ENCODE results near the gene SCT. TPM values are rescaled to one million over a fixed set of nuclear protein-coding genes. Genes with fewer than 3 reads are reported as not detected.
A peak's percentile ranks its signal among the peaks of the same experiment; 100 is the strongest.

The SCT gene
- total RNA-seq, 2 experiments from 2014 or later, result not detected

DNA sequence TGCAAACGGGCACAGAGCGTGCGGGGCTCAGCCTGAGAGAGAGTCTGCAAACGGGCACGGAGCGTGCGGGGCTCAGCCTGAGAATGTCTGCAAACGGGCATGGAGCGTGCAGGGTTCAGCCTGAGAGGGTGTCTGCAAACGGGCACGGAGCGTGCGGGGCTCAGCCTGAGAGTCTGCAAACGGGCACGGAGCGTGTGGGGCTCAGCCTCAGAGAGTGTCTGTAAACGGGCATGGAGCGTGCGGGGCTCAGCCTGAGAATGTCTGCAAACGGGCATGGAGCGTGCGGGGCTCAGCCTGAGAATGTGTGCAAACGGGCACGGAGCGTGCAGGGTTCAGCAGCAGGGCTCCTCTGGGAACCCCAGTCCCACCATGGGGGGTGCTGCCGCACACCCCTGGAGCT, 37.2 kb downstream of the SCT start:
- peaks cover 21% of the 10 kb centered on the region for H3K4me1 Mint-ChIP-seq
- ChIA-PET POLR2A (no interaction called here), CTCF (no interaction called here)
- H3K9me3 Mint-ChIP-seq (ENCODE audit: low read depth), result no peaks in the 10 kb centered on the region
- intact Hi-C loops (cut with DNase I, micrococcal nuclease), result no loop called here
- peaks cover 62% of the 10 kb centered on the region for H3K36me3 Mint-ChIP-seq (ENCODE audit: low read depth)
- H3K27ac Mint-ChIP-seq, result no peak overlapping the region
- H3K4me3 Mint-ChIP-seq, result no peak overlapping the region
- ATAC-seq, result no peak
- no peaks in the 10 kb centered on the region for H3K27me3 Mint-ChIP-seq
- no peak for DNase-seq

DNA sequence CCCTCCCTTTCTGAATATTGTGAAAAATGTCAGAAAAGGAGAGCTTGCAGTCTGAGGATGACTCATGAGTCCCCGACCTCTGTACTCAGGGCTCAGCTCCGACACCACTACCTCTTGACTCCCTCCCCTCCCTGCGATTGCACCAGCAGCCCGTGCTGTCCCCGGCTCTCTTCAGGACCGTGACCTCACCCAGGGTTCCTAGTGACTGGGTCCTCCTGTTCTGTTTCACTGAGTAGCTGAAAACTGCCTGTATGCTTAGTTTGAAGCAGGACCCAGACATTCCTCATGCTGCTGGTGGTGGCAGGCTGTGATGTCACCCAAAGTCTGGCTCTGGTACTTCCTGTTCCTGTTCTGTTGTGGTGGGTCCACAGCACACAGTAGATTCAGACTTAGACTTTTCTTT, 39.0 kb downstream of the SCT start:
- peak; percentile 99 for ATAC-seq

DNA sequence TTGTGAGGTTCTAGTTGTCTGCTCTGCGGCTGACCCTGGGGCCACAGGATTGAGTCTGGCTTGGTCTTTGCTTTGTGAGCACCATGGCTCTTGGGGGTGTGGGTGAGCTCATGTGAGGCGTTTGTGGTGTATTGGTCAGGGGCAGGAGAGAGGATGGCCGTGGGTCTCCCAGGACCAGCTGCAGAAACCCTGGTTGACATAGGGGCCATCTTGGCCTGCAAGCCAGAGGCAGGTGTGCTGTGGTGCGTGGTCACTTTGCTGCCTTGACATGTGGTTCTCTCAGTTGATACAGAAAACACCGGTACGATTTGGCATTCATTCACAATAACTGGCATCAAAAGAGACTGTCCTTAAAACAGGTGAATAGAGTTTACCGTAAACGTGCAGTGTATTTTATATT, 39.4 kb downstream of the SCT start:
- Mint-ChIP-seq H3K9me3 (ENCODE audit: low read depth) (no peaks in the 10 kb centered on the region), H3K27me3 (no peaks in the 10 kb centered on the region), H3K4me3 (peak overlapping the region; percentile 64), H3K4me1 (peaks cover 21% of the 10 kb centered on the region), H3K36me3 (ENCODE audit: low read depth) (peaks cover 51% of the 10 kb centered on the region), H3K27ac (peak overlapping the region; percentile 98)
- CTCF ChIA-PET, result interaction anchor here (0.5 to 0.9 kb wide), 3 partner anchors 12 to 66 kb away, joined by 3 to 4 read pairs (median 4); no protein-coding TSS in a partner anchor
- intact Hi-C loops (cut with DNase I, micrococcal nuclease), result no loop called here
- ATAC-seq, result peak; percentile 10
- peak; percentile 37 for DNase-seq
- POLR2A ChIA-PET, result interaction anchor here (0.6 to 1.8 kb wide), 7 partner anchors 10 to 244 kb away, joined by 3 to 10 read pairs (median 3); partner anchors contain the start of gene PHRF1

More for the DNA sequence above, 39.0 kb downstream of the SCT start:
- Mint-ChIP-seq H3K36me3 (ENCODE audit: low read depth) (peaks cover 52% of the 10 kb centered on the region), H3K4me3 (peak overlapping the region; percentile 64), H3K9me3 (ENCODE audit: low read depth) (no peaks in the 10 kb centered on the region), H3K4me1 (peaks cover 21% of the 10 kb centered on the region), H3K27me3 (no peaks in the 10 kb centered on the region), H3K27ac (peak overlapping the region; percentile 98)
- intact Hi-C loops (cut with DNase I, micrococcal nuclease), result loop anchor here in 1 of 2 experiments (1.0 kb wide), 2 partner anchors 12 to 20 kb away; partner anchors contain the start of gene PHRF1
- ChIA-PET CTCF (interaction anchor here (0.6 to 0.9 kb wide), 3 partner anchors 12 to 138 kb away, joined by 3 to 4 read pairs (median 4); no protein-coding TSS in a partner anchor), POLR2A (interaction anchor here (0.6 to 1.8 kb wide), 8 partner anchors 10 to 243 kb away, joined by 3 to 10 read pairs (median 3); partner anchors contain the start of gene PHRF1)
- DNase-seq, result peak; percentile 87

DNA sequence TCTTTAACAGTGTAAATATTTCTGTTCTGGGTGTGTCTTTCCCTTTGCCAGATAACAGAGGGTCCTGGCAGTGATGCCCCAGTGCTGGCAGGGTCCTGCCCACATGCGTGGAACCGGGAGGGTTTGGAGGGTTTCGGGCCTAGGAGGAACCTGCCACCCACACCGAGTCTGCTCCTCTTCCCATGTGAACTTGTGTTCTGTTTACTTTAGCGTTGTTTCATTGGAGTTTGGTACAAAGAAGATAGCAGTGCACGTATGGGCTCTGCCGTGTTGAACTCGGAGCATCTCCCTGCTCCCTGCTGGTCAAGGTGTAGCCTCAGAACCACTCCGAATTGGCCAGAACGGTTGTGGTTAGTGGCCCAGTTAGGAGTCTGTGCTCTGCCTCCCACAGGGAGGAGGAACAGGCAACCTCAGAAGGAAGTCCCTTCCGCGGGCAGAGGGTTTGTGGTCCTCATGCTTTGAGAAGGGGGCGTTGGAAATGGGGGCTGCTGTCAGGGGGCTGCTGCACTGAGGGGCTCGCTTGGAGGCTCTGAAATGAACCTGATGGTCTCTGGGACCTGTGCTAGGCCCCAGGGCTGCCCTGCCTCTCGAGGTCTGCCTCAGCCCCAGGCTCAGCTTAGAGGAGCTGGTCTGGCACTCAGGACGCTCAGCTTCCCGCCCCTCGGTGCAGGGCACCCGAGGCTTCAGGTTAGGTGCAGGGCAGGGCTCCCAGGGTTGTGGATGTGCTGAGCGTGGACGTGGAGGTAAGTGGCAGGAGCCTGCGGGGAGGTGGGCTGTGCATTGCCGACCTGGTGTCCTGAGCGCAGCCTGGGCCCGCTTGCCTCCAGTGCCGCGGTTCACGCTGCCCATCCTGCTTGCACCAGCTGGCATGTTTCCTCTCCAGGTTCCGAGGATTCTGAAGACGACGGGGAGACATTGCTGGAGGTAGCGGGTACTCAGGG, 40.3 kb downstream of the SCT start:
- peaks cover 50% of the 10 kb centered on the region for H3K36me3 Mint-ChIP-seq (ENCODE audit: low read depth)
- H3K27ac Mint-ChIP-seq, result peak overlapping the region; percentile 98
- H3K9me3 Mint-ChIP-seq (ENCODE audit: low read depth), result no peaks in the 10 kb centered on the region
- no peaks in the 10 kb centered on the region for H3K27me3 Mint-ChIP-seq
- peaks cover 21% of the 10 kb centered on the region for H3K4me1 Mint-ChIP-seq
- ChIA-PET CTCF (interaction anchor here (0.5 to 0.6 kb wide), 2 partner anchors 11 to 66 kb away, joined by 3 read pairs; no protein-coding TSS in a partner anchor), POLR2A (interaction anchor here (0.6 to 1.8 kb wide), 3 partner anchors 9 to 45 kb away, joined by 3 to 10 read pairs (median 9); partner anchors contain the start of gene PHRF1)
- DNase-seq (no peak), ATAC-seq (no peak)
- H3K4me3 Mint-ChIP-seq, result no peak overlapping the region
- intact Hi-C loops (cut with DNase I, micrococcal nuclease), result no loop called here

DNA sequence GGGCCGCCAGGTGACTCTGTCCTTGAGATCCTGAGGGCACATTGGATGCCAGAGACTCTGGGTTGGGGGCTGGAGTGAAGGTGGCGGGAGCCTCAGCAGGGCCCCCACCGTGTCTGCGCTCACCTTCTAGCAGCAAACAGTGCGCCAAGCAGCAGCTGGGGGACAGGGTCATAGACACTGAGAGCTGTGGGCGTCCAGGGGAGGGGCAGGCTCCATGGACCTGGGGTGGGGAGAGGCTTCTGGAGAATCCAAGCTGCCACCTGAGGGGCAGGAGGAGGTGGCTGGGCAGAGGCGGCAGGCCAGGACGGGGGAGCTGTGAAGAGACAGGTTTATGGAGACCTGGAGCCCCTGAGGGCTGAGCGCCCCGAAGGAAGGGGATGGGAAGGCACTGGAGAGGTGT, 42.7 kb downstream of the SCT start:
- Mint-ChIP-seq H3K27ac (peak overlapping the region; percentile 10), H3K4me1 (peaks cover 37% of the 10 kb centered on the region), H3K9me3 (ENCODE audit: low read depth) (no peaks in the 10 kb centered on the region), H3K27me3 (no peaks in the 10 kb centered on the region), H3K4me3 (no peak overlapping the region), H3K36me3 (ENCODE audit: low read depth) (peaks cover 43% of the 10 kb centered on the region)
- ChIA-PET CTCF (interaction anchor here (1.3 kb wide), 1 partner anchor 30 kb away, joined by 3 read pairs; no protein-coding TSS in a partner anchor), POLR2A (interaction anchor here (0.7 kb wide), 1 partner anchor 17 kb away, joined by 3 read pairs; no protein-coding TSS in a partner anchor)
- intact Hi-C loops (cut with DNase I, micrococcal nuclease), result no loop called here
- DNase-seq (no peak), ATAC-seq (no peak)

DNA sequence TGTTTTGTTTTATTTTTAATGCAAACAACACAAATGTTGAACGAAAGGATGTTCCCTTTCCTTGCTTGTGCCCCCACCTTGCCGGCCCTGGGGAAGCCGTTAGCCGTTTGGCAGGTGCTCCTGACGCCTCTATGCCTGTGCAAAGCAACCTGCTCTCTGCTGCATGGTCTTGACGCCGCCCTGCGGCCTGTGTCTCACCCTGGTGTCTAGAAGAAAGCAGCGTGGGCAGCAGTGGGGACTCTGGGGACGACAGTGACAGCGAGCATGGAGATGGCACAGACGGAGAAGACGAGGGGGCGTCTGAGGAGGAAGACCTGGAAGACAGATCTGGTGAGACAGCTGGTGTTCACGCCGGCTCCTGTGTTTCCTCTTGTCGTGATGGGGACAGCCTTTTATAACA, 45.2 kb downstream of the SCT start:
- ChIA-PET POLR2A (no interaction called here), CTCF (no interaction called here)
- DNase-seq (no peak), ATAC-seq (no peak)
- Mint-ChIP-seq H3K4me1 (peaks cover 42% of the 10 kb centered on the region), H3K9me3 (ENCODE audit: low read depth) (no peaks in the 10 kb centered on the region), H3K27ac (no peak overlapping the region), H3K36me3 (ENCODE audit: low read depth) (peaks cover 29% of the 10 kb centered on the region), H3K27me3 (no peaks in the 10 kb centered on the region), H3K4me3 (no peak overlapping the region)
- intact Hi-C loops (cut with DNase I, micrococcal nuclease), result no loop called here

DNA sequence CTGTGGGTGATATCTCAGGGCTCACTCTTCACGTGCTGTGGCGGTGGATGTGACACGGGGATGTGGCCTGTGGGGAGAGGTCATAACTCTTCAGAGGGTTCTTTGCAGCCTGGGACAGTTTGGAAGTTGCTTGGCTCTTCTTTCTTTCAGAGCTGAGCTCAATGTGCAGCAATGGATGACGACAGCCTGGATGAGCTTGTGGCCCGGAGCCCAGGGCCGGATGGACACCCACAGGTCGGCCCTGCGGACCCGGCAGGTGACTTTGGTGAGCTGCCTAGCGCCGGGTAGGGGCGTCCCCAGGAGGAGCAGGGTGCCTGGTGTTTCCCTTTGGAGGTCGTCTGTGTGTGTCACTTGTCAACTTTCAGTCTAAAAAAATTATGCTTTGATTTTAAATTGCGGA, 45.6 kb downstream of the SCT start:
- Mint-ChIP-seq H3K36me3 (ENCODE audit: low read depth) (peaks cover 26% of the 10 kb centered on the region), H3K27me3 (no peaks in the 10 kb centered on the region), H3K4me1 (peaks cover 39% of the 10 kb centered on the region), H3K4me3 (no peak overlapping the region), H3K27ac (peak overlapping the region; percentile 37), H3K9me3 (ENCODE audit: low read depth) (no peaks in the 10 kb centered on the region)
- intact Hi-C loops (cut with DNase I, micrococcal nuclease), result no loop called here
- DNase-seq, result no peak
- CTCF ChIA-PET, result interaction anchor here (0.6 kb wide), 1 partner anchor 178 kb away, joined by 3 read pairs; no protein-coding TSS in a partner anchor
- no peak for ATAC-seq
- POLR2A ChIA-PET, result no interaction called here

DNA sequence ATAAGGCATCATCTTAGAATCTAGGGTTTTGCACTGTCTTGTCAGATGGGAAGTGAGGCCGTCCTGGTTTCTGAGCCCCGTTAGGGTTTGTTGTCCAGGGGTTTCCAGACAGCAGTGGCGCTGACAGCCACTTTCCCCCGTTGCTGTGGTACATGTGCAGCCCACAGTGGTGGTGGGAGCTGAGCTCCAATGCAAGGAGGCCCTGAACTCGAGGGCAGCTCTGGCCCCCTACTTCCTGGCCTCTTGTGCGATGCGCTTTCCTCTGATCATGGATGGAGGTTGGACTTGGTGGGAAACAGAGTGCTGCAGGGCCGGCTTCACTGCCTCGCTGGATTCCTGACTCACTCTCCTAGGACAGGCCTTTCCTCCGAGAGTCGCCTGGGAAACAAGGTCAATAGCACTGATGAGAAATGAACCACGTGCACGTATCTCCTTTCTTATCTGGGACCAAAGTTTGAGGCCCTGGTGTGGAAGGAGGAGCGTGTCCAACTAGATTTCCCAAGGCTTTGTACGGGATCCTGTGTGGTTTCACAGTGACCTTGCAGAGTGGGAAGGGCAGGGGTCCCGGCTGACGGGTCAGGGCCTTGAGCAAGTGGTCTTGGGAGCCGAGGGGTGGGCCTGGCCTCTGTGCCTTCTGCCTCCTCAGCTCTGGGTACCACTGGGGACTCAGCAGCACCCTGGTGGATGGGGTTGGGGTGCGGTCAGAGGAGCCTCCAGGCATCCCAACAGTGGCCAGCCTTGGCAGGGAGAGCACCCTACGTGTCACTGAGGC, 47.0 kb downstream of the SCT start:
- Mint-ChIP-seq H3K4me3 (no peak overlapping the region), H3K27me3 (peaks cover 2% of the 10 kb centered on the region)
- CTCF ChIA-PET, result no interaction called here

DNA sequence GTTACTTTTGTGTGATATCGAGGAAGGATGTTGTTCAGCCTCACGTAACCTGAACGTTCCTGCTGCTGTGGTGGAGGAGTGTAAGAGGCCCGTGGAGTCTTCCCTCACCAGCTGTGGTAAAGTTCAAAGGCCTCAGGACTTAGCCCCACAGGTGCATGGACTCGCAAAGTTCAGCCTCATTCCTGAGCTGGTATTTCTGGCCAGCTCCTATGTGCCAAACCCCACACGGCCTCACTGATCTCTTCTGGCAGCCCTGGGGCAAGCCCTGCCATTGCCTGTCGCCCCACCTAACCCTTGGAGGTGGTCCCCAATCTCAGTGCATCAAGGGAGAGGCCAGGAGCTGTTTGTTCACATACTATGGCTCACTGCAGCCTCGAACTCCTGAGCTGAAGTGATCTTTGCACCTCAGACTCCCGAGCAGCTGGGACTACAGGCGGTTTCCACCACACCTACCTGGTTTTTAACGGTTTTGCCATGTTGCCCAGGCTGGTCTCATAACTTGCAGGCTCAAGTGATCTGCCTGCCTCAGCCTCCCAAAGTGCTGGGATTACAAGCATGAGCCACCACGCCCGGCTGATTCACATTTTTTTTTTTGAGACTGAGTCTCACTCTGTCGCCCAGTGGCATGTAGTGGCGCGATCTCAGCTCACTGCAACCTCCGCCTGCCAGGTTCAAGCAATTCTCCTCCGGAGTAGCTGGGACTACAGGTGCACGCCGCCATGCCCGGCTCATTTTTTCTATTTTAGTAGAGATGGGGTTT, 48.5 kb downstream of the SCT start:
- POLR2A ChIA-PET, result interaction anchor here (0.6 to 1.5 kb wide), 3 partner anchors 9 to 178 kb away, joined by 3 to 9 read pairs (median 8); no protein-coding TSS in a partner anchor
- peak overlapping the region; percentile 83 for H3K27ac Mint-ChIP-seq
- peaks cover 21% of the 10 kb centered on the region for H3K36me3 Mint-ChIP-seq (ENCODE audit: low read depth)
- CTCF ChIA-PET, result interaction anchor here (0.5 to 0.8 kb wide), 4 partner anchors 26 to 347 kb away, joined by 3 to 4 read pairs (median 3); partner anchors contain the start of gene AP2A2
- DNase-seq (no peak), ATAC-seq (no peak)
- peaks cover 50% of the 10 kb centered on the region for H3K4me1 Mint-ChIP-seq
- peaks cover 10% of the 10 kb centered on the region for H3K27me3 Mint-ChIP-seq
- H3K4me3 Mint-ChIP-seq, result peak overlapping the region; percentile 86
- intact Hi-C loops (cut with DNase I, micrococcal nuclease), result loop anchor here (5.0 to 10.0 kb wide), 2 partner anchors 216 to 311 kb away; partner anchors contain the start of genes CEND1 (in 1 of the 2) and SLC25A22 (in 1 of the 2)
- H3K9me3 Mint-ChIP-seq (ENCODE audit: low read depth), result no peaks in the 10 kb centered on the region

More for the DNA sequence above, 47.0 kb downstream of the SCT start:
- POLR2A ChIA-PET, result no interaction called here
- peaks cover 23% of the 10 kb centered on the region for H3K36me3 Mint-ChIP-seq (ENCODE audit: low read depth)
- ATAC-seq (no peak), DNase-seq (no peak)
- H3K9me3 Mint-ChIP-seq (ENCODE audit: low read depth), result no peaks in the 10 kb centered on the region
- no peak overlapping the region for H3K27ac Mint-ChIP-seq
- intact Hi-C loops (cut with DNase I, micrococcal nuclease), result loop anchor here (5.0 to 10.0 kb wide), 2 partner anchors 215 to 313 kb away; partner anchors contain the start of genes CEND1 (in 1 of the 2) and SLC25A22 (in 1 of the 2)
- H3K4me1 Mint-ChIP-seq, result peaks cover 39% of the 10 kb centered on the region

DNA sequence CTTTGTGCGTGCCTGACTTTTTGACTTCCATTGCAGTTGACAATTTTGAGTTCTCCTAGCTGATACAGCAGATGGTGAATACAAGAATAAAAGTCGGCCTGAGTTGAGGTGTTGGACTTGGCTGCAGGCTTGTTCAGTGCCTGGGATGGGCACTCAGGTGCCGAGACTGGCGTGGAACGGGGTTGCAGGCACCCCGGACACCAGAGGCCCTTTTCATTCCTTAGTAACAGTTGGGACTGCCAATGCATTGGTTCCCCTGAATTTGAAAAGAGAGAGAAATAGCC, 49.4 kb downstream of the SCT start:
- POLR2A ChIA-PET, result interaction anchor here (1.5 kb wide), 1 partner anchor 10 kb away, joined by 9 read pairs; no protein-coding TSS in a partner anchor
- Mint-ChIP-seq H3K9me3 (ENCODE audit: low read depth) (no peaks in the 10 kb centered on the region), H3K36me3 (ENCODE audit: low read depth) (peaks cover 18% of the 10 kb centered on the region), H3K4me1 (peaks cover 50% of the 10 kb centered on the region), H3K27ac (peak overlapping the region; percentile 83), H3K4me3 (peak overlapping the region; percentile 86), H3K27me3 (peaks cover 10% of the 10 kb centered on the region)
- ATAC-seq, result no peak
- DNase-seq, result peak; percentile 5
- intact Hi-C loops (cut with DNase I, micrococcal nuclease), result loop anchor here (2.0 to 10.0 kb wide), 3 partner anchors 17 to 310 kb away; partner anchors contain the start of genes CEND1 (in 1 of the 2), LMNTD2 (in 1 of the 2), RASSF7 (in 1 of the 2) and SLC25A22 (in 1 of the 2)
- CTCF ChIA-PET, result interaction anchor here (0.8 kb wide), 1 partner anchor 348 kb away, joined by 3 read pairs; the partner anchor contains the start of gene AP2A2

All from activated CD4-positive, alpha-beta T cell treated with anti-CD3 and anti-CD28 coated beads for 36 hours (primary cell).